ENCODE results near the gene CLTA.
"Not testable (repeated sequence)": the region's sequence is repeated elsewhere in the genome, so short reads cannot be mapped to it uniquely, and the experiment has no call there.

CLTA gene

DNA sequence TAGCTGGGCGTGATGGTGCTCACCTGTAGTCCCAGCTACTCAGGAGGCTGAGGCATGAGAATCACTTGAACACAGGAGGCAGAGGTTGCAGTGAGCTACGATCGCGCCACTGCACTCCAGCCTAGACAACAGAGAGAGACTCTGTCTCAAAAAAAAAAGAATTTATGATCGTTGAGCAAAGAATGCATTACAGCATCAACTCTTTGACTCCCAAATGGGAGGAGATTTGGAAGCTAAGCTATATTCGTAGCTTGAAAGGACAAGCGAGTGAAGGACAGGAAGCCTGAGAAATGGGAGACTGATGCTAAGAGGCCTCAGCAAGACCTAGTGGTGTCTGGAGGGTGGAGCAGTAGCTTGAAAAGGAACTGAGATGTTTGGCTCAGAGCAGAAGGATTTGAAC, 31.8 kb upstream of the CLTA start:
- DNase-seq, result no peak

DNA sequence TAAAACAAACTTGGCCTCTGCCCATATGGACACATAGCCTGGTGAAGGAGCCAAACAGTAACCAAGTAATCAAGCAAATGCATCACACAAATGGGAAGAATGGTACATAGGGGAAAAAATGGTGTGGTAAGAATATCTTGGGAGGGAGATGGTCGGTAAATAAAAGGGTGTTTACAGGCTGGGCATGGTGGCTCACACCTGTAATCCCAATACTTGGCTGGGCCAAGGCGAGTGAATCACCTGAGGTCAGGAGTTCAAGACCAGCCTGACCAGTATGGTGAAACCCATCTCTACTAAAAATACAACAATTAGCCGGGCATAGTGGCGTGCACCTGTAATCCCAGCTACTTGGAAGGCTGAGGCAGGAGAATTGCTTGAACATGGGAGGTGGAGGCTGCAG, 31.2 kb upstream of the CLTA start:
- DNase-seq, result not testable (repeated sequence)

DNA sequence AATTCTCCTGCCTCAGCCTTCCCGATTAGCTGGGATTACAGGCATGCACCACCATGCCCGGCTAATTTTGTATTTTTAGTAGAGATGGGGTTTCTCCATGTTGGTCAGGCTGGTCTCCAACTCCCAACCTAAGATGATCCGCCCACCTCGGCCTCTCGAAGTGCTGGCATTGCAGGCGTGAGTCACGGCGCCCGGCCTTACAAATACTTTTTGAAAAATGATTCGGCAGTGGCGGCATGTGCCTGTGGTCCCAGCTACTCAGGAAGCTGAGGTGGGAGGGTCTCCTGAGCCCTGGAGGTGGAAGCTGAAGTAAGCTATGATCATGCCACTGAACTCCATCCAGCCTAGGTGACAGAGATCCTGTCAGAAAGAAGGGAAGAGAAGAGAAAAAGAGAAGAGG, 30.6 kb upstream of the CLTA start:
- not testable (repeated sequence) for DNase-seq

DNA sequence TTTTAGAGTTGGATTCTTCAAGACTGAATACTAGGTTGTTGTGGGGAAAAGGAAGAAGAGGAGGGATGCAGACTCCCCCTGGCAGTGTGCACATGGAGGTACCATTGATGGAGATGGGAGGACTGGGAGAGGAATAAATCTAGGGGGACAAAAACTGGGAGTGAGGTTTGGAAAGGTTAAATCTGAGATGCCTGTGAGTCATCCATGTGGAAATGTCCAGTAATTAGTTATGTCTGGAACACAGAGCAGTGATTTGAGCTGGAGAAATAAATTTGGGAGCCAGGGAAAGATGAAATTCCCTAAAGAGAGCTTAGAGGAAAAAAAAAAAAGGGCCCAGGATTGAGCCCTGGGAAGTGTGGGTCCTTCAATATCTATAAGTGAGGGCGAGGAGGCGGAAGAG, 29.5 kb upstream of the CLTA start:
- DNase-seq, result no peak

DNA sequence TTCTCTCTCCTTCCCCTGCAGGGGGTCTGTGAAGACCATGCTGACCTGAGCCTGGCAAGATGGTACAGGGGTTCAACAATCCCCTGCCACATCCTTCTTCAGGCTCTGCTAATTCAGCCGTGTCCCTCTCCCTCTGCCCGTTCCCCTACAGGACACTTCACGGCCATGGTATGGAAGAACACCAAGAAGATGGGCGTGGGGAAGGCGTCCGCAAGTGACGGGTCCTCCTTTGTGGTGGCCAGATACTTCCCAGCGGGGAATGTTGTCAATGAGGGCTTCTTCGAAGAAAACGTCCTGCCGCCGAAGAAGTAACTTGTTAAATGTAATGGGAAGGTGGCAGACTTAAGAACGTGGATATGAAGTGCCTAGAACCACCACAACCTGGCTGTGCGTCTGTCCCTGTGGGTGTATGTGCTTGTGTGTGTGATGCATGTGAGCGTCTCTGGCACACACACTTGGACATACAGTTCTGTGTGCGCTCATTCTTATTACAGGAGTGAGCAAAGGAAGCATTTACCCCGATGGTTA, 28.4 kb upstream of the CLTA start:
- DNase-seq, result no peak

DNA sequence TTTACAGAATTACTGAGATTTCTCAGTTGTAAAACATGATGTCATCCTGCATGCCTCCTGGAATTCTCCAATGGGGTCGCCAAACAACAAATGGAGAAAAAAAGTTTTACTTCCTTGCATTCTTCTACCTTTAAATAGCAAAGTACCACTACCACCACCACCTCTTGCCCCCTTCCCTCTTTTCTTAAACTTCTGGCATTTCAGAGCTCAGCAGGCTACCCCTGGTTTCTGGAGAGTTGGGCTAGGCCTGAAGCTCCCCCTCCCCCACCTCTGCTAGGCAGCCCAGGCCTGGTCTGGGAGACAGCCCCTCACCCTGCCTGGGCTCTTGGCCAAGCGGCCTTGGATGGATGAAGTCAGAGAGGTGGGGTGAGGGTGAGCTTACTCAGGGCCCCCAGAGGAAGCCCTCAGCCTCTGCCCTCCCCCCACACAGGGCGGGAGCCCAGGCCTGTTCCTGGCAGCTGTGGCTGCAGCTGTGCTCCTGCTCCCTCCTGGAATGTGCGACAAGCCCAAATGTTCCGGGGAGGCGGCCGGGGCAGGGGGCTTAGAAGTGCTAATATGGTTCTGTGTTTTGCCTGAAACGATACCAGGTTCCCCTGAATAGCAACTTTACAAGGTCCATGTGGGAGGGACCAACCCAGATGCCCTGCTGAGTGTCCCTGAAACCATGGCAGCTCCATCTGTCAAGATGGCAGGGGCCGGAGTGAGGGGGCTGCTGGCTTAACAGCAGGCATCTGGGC, 27.5 kb upstream of the CLTA start:
- DNase-seq, result no peak

DNA sequence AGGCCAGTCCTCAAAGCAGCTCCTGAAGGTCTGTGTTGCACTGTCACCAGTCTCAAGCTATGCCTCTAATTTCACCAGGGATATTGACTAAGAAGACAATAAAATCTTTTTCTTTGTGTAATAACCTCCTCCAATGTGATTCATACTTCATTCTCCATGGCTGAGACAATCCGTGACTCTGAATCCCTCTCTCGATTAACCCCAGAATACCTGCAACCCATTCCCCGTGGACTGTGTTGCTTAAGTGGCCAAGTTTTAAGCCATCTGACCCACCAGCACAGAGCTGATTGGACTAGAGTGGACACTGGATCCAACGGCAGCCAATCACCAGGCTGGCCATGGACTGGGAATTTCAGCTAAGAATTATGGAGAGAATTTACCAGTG, 26.9 kb upstream of the CLTA start:
- DNase-seq, result no peak

DNA sequence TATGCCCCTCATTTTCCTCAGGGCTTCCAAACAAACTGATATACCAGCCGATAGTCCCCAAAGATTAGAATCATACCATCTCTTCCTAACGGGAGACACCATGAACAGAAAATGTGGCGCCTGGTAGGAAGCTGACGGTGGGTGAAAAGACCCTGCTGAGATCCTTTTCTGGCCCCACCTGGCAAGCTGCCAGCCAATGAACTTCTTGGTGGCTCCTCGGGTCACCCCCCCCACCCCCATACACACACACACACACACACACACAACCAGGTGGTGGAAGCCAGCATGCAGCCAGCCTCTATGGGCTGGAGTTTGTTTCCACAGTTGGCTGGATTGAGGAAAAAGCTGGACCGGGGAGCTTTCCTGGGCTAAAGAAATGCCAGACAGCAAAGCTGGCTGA, 26.3 kb upstream of the CLTA start:
- no peak for DNase-seq

DNA sequence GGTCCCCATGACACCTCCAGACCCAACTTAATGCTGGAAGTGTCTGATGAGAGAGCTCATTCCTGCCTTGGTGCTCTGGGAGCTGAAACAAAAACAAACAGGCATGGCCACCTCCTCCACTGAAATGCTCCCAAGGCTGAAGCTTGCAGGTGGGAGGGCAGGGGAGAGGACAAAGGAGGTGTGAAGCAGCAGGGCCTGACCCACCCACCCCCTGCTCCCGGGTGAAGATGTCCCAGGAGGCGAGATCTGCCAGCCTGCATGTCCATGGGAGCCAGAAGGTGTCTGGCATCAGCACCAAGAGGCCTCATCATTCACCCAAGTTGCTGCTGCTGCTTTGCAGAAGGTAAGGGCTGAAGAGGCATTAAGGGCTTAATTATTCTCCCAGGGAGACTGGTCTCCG, 25.7 kb upstream of the CLTA start:
- no peak for DNase-seq

DNA sequence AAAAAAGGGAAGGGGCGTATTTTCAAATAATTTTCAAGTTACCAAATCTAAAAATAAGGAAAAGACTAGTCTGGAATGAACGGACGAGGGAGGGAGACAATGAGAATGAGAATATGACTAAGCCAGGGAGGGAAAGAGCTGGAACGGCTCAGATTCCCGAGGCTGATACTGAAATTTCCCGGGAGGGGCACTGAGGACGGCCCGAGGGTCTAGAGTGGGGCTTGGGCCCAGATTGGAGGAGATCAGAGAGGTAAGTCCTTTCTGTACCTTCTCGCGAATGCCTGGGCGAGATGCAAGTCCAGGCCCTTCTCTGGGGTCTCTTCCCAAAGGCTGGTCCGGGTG, 24.9 kb upstream of the CLTA start:
- no peak for DNase-seq

DNA sequence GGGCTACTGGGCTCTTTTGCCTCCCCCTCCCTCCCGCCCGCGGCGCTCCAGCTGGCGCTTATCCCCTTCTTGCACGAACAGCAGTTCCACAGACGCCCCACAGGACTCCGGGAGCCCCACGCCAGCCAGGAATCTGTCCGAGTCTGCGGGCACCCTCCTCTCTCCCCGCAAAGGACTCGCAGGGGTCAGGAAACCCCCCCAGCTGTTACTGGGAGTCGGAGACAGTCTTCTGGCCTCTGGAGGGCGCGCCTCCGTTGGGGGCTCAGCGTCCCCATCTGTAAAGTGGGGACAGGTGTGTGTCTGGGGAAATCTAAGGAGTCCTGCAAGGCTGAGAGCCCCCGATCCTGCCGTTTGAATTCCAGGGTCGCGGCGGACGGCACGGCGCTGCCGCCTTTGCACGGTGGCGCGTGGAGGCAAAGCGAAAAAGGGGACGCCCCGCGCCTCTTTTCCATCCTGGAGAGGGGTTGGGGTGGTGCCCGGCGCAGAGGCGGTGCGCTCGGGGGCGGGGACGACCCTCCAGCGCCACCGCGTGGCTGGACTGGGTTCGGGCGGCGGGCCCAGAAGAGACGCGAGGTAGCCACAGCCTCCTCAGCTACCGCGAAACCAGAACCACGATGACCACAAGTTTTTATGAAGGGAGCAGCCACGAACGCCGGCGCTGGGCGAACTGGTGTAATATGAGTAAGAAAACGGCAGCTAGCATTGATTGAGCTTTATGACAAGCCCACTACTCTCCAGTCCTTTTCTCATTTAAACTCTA, 24.4 kb upstream of the CLTA start:
- DNase-seq, result peak; percentile 78

DNA sequence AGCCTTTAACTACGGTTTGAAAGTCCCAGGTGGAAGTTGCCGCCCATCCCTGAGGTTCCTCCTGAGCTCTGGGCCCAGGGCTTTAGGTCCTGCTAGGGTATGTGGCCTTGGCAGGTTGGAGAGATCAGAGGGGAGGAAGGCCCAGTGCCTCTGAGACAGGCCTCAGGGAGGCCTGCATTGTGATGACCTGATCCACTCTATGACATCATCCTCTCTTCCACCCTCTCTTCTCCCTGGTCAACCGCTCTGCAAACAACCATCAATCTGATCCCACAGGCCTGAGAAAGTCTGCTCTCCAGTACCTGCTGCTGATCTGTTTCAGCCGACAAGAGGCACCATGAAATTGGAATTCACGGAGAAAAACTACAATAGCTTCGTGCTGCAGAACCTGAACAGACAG, 21.6 kb upstream of the CLTA start, which contains the start of gene CCIN:
TSS of gene CCIN (plus strand) at position 223 of the 400 bp plus-strand sequence. CDS start at position 338, 115 bp downstream.
- DNase-seq, result no peak

DNA sequence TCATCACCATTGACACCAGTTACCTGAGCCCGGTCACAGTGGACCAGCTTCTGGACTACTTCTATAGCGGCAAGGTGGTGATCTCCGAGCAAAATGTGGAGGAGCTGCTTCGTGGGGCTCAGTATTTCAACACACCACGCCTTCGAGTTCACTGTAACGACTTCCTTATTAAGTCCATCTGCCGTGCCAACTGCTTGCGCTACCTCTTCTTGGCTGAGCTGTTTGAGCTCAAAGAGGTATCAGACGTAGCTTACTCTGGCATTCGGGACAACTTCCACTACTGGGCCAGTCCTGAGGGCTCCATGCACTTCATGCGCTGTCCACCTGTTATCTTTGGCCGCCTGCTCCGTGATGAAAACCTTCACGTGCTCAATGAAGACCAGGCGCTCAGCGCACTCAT, 21.0 kb upstream of the CLTA start:
- DNase-seq, result no peak

DNA sequence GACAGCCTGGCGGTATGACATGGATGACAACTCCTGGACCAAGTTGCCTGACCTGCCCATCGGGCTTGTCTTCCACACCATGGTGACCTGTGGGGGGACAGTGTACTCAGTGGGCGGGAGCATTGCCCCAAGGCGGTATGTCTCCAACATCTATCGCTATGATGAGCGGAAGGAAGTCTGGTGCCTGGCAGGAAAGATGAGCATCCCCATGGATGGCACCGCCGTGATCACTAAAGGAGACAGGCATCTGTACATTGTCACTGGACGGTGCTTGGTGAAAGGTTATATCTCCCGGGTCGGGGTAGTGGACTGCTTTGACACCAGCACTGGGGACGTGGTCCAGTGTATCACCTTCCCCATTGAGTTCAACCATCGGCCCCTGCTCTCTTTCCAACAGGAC, 20.2 kb upstream of the CLTA start:
- DNase-seq, result no peak

DNA sequence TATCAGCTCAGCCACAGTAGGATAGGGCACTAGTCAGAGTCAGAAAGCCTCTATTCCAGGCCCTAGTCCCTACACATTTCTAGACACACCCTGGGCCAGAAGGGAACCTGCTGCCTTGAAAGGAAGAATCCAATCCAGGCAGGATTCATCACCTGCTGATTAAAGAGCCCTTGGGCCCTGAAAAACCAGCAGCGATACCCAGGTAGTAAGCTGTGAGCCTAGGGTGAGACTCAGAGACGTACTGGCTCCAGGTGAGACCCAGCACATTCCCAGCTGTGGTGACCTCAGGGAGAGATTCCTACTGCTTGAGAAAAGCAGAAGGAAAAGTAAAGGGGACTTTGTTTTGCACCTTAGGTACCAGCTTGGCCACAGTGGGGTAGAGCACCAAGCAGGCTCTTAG, 16.9 kb upstream of the CLTA start:
- DNase-seq, result no peak

DNA sequence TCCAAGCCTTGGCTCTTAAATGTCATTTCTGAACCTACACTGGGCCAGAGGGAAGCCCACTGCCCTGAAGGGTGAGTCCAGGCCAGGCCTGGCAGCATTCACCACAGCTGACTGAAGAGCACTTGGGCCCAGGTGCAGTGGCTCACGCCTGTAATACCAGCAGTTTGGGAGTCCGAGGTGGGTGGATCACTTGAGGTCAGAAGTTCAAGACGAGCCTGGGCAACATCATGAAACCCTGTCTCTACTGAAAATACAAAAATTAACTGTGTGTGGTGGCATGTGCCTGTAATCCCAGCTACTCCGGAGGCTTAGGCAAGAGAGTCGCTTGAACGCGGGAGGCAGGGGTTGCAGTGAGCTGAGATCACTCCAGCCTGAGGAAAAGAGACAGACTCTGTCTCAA, 16.4 kb upstream of the CLTA start:
- no peak for DNase-seq

DNA sequence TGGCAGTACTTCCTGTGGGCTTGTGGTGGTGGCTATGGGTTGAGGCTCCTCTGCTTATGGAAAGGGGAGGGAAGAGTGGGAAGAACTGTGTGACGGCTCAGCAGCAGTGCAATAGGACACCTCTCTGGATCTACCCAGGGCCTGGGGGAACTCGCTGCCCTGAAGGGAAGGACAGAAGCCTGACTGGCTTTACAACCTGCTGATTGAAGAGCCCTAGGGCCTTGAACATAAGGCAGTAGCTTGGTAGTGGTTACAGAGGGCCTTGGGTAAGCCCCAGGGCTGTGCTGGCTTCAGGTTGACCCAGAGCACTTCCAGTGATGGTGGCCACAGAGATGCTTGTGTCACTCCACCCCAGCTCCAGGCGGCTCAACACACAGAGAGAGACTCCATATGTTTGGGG, 16.0 kb upstream of the CLTA start:
- DNase-seq, result no peak

DNA sequence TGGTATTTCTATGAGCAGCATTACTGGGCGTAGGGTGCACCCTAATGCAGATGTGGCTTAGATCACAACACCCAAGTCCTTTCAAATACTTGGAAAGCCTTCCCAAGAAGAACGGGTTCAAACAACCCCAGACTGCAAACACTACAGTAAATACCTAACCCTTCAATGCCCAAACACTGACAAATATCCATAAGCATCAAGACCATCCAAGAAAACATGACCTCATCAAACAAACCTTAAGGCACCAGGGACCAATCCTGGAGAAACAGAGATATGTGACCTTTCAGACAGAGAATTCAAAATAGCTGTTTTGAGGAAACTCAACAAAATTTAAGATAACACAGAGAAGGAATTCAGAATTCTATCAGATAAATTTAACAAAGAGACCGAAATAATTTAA, 15.5 kb upstream of the CLTA start:
- DNase-seq, result not testable (repeated sequence)

DNA sequence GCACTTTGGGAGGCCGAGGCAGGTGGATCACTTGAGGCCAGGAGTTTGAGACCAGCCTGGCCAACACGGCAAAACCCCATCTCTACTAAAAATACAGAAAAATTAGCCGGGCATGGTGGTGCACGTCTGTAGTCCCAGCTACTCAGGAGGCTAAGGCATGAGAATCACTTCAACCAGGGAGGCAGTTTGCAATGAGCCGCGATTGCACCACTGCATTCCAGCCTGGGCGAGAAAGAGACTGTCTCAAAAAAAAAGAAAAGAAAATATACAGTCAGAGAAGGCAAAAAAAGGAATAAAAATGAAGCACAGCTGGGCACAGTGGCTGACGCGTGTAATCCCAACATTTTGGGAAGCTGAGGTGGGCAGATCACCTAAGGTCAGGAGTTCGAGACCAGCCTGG, 14.2 kb upstream of the CLTA start:
- DNase-seq, result not testable (repeated sequence)

DNA sequence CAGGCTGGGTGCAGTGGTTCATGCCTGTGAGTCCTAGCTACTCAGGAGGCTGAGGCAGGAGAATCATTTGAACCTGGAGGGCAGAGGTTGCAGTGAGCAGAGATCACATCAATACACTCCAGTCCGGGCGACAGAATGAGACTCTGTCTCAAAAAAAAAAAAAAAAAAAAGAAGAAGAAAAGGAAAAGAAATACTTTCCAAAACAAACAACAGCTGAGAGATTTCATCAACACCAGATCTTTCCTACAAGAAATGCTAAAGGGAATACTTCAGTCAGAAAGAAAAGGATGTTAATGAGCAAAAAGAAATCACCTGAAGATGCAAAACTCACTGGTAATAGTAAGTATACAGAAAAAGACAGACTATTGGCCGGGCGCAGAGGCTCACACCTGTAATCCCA, 13.2 kb upstream of the CLTA start:
- no peak for DNase-seq

DNA sequence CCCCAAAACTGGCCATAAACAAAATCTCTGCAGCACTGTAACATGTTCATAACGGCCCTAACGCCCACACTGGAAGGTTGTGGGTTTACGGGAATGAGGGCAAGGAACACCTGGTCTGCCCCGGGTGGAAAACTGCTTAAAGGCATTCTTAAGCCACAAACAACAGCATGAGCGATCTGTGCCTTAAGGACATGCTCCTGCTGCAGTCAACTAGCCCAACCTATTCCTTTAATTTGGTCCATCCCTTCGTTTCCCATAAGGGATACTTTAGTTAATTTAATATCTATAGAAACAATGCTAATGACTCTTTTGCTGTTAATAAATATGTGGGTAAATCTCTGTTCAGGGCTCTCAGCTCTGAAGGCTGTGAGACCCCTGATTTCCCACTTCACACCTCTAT, 10.5 kb upstream of the CLTA start:
- not testable (repeated sequence) for DNase-seq

DNA sequence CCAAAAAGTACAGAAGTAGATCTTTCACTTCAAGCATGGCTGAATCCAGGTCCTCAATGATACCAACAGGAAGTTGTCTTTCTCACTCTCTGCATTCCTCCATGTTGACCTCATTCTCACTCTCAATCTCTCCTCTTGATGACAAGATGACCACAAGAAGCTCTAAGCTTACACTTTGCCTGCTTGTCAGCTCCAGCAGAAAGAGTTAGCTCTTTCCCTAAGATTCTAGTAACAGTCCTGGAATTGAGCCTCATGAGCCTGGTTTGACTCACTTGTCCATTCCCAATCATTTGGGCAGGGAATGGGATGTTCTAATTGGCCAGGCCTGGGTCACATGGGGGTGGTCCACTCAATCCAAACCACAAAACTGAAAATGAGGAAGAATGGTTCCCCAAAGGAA, 3.3 kb upstream of the CLTA start:
- DNase-seq, result no peak

DNA sequence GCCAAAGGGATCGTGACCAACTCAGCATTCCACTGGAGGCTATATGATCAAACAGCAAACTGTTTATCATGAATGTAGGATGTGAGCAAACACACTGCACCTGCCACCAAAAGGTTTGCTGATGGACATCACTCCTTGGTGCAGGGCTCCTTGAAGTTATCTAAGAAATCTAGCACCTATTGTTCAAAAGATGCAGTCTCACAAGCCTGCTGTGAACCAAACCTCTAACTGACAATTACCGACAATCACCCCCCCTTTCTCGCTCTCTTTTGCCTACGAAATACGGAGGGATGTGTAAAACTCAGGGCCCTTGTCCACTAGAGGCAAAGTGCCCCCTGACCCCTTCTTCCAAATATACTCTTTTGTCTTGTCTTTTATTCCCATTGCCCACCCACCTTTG, 2.5 kb upstream of the CLTA start:
- DNase-seq, result no peak

DNA sequence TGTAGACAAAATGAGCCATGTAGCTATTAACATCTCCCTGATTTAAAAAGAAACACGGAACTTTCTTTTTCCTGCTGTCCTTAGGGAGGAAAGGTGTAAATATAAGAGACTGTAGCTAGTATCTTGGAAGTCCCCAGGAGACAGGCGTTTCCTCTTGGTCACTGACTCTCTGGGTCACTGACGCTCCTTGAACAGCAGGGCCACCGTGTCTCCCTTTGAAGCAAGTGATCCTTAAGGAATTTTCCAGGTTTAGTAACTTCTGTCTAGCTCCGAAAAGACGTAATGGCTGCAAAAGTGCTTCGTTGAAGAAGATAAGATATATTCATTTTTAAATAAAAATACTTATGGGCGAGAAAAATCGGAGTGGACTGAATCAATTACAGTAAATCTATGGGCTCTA, 745 bp upstream of the CLTA start:
- DNase-seq, result no peak

DNA sequence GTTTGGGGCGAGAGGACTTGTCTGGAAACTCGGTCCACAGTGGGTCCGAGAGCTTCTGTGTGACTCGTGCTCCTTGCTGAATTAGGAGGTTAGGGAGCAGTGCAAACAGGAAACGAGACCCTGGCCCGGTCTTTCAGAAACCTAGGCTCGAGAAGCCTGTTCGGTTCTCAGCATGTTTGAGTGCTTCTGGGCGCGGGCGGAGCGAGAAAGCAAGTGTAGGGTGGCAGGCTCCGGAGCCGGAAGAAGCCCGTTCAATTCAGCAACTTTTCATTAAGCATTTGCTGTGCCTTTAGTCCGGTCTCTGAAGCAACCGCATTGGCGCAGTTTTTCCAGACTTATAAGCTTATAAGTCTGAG, 547 bp downstream of the CLTA start:
- DNase-seq, result peak; percentile 43
